Pericardium fibroblast (primary cell): ENCODE data around the gene UQCC3. TPM values are rescaled to one million over a fixed set of nuclear protein-coding genes. Genes with fewer than 3 reads are reported as not detected.

Source experiments
- total RNA-seq: library from RNA; depleted of rRNA; stranded (reverse); fragments of >200 nt; gene quantifications from 2 replicates; pipeline ENCODE4 v1.2.3, GENCODE V29; 2015

UQCC3 gene
- 10.3 and 11.5 TPM in 2 replicates for total RNA-seq

GRCh38 chr11:62671608-62672389, at the start of gene UQCC3, which contains the start of gene LBHD1:
TSS of gene UQCC3 (plus strand) at chr11:62671673. CDS start at chr11:62671746, 73 bp downstream.
TSS of gene LBHD1 (minus strand) at chr11:62672267. CDS start at chr11:62670031, 2,236 bp downstream.

GRCh38 chr11:62645946-62646824, 25.3 kb upstream of the UQCC3 start, which contains the start of gene GANAB:
TSS of gene GANAB (minus strand) at chr11:62646613. CDS start at chr11:62646599, 14 bp downstream.

GRCh38 chr11:62665075-62665598, 6.3 kb upstream of the UQCC3 start, which contains the start of the genes C11orf98 and CSKMT:
TSS of gene C11orf98 (minus strand) at chr11:62665210. CDS start at chr11:62665169, 41 bp downstream.
TSS of gene CSKMT (plus strand) at chr11:62665312. CDS start at chr11:62665880, 568 bp downstream.

GRCh38 chr11:62678770-62679696, 7.6 kb downstream of the UQCC3 start, which contains the start of gene UBXN1:
TSS of gene UBXN1 (minus strand) at chr11:62679073. CDS start at chr11:62678923, 150 bp downstream.

GRCh38 chr11:62689421-62690183, 18.1 kb downstream of the UQCC3 start, which contains the start of gene LRRN4CL:
TSS of gene LRRN4CL (minus strand) at chr11:62689530. CDS start at chr11:62688508, 1,022 bp downstream.

GRCh38 chr11:62707277-62707861, 35.9 kb downstream of the UQCC3 start, which contains the start of the genes BSCL2 and GNG3:
TSS of gene BSCL2 (minus strand) at chr11:62707424. CDS start at chr11:62707195, 229 bp downstream.
TSS of gene GNG3 (plus strand) at chr11:62707676. CDS start at chr11:62708296, 620 bp downstream.

Other genes starting within 250 kb of the UQCC3 start
- 358 and 476 TPM in 2 replicates for gene AHNAK, start 124.9 kb upstream of the UQCC3 start, total RNA-seq
- 2,284 and 3,184 TPM in 2 replicates for gene EEF1G, start 97.8 kb upstream of the UQCC3 start, total RNA-seq
- 5.0 and 7.9 TPM in 2 replicates for gene TUT1, start 80.2 kb upstream of the UQCC3 start, total RNA-seq
- gene MTA2, start 69.8 kb upstream of the UQCC3 start, total RNA-seq: 59.9 and 63.9 TPM in 2 replicates
- 36.8 and 40.0 TPM in 2 replicates for gene EML3, start 58.9 kb upstream of the UQCC3 start, total RNA-seq
- 21.1 and 28.0 TPM in 2 replicates for gene ROM1, start 58.4 kb upstream of the UQCC3 start, total RNA-seq
- 35.5 and 50.5 TPM in 2 replicates for gene B3GAT3, start 49.7 kb upstream of the UQCC3 start, total RNA-seq
- 226 and 265 TPM in 2 replicates for gene GANAB, start 25.1 kb upstream of the UQCC3 start, total RNA-seq
- gene INTS5, start 18.4 kb upstream of the UQCC3 start, total RNA-seq: 19.7 and 23.8 TPM in 2 replicates
- gene C11orf98, start 6.5 kb upstream of the UQCC3 start, total RNA-seq: 24.9 and 34.9 TPM in 2 replicates
- 4.9 and 11.0 TPM in 2 replicates for gene CSKMT, start 6.4 kb upstream of the UQCC3 start, total RNA-seq
- 2.6 and 4.5 TPM in 2 replicates for gene LBHD1, start 594 bp downstream of the UQCC3 start, total RNA-seq
- gene UBXN1, start 7.4 kb downstream of the UQCC3 start, total RNA-seq: 103 and 276 TPM in 2 replicates
- 5.3 and 18.2 TPM in 2 replicates for gene LRRN4CL, start 17.9 kb downstream of the UQCC3 start, total RNA-seq
- 35.5 and 69.3 TPM in 2 replicates for gene BSCL2, start 35.8 kb downstream of the UQCC3 start, total RNA-seq
- gene GNG3, start 36.0 kb downstream of the UQCC3 start, total RNA-seq: not detected in 2 replicates
- gene HNRNPUL2, start 55.8 kb downstream of the UQCC3 start, total RNA-seq: 7.5 and 10.1 TPM in 2 replicates
- gene TTC9C, start 56.8 kb downstream of the UQCC3 start, total RNA-seq: 33.3 and 34.9 TPM in 2 replicates
- gene ZBTB3, start 82.5 kb downstream of the UQCC3 start, total RNA-seq: 6.1 and 8.3 TPM in 2 replicates
- gene POLR2G, start 89.9 kb downstream of the UQCC3 start, total RNA-seq: 77.4 and 86.6 TPM in 2 replicates
- 13.7 and 17.6 TPM in 2 replicates for gene TAF6L, start 99.7 kb downstream of the UQCC3 start, total RNA-seq
- gene TMEM179B, start 115.7 kb downstream of the UQCC3 start, total RNA-seq: 75.6 and 85.9 TPM in 2 replicates
- 31.0 and 34.3 TPM in 2 replicates for gene TMEM223, start 120.3 kb downstream of the UQCC3 start, total RNA-seq
- gene NXF1, start 133.8 kb downstream of the UQCC3 start, total RNA-seq: 26.2 and 38.2 TPM in 2 replicates
- 30.7 and 35.2 TPM in 2 replicates for gene STX5, start 160.4 kb downstream of the UQCC3 start, total RNA-seq
- gene TEX54, start 161.2 kb downstream of the UQCC3 start, total RNA-seq: not detected in 2 replicates
- 40.7 and 56.0 TPM in 2 replicates for gene WDR74, start 167.9 kb downstream of the UQCC3 start, total RNA-seq
- gene SLC3A2, start 209.2 kb downstream of the UQCC3 start, total RNA-seq: 211 and 250 TPM in 2 replicates
- gene CHRM1, start 249.7 kb downstream of the UQCC3 start, total RNA-seq: not detected in 2 replicates